ENCODE data around the gene UEVLD.

Gene UEVLD

GRCh38 chr11:18526521-18527296 lies 61.8 kb downstream of the UEVLD start, which contains the start of gene TSG101 (continued):
- TF ChIP-seq, protein P1, sequence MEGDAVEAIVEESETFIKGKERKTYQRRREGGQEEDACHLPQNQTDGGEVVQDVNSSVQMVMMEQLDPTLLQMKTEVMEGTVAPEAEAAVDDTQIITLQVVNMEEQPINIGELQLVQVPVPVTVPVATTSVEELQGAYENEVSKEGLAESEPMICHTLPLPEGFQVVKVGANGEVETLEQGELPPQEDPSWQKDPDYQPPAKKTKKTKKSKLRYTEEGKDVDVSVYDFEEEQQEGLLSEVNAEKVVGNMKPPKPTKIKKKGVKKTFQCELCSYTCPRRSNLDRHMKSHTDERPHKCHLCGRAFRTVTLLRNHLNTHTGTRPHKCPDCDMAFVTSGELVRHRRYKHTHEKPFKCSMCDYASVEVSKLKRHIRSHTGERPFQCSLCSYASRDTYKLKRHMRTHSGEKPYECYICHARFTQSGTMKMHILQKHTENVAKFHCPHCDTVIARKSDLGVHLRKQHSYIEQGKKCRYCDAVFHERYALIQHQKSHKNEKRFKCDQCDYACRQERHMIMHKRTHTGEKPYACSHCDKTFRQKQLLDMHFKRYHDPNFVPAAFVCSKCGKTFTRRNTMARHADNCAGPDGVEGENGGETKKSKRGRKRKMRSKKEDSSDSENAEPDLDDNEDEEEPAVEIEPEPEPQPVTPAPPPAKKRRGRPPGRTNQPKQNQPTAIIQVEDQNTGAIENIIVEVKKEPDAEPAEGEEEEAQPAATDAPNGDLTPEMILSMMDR (tag by site-specific recombination; IDR thresholded peaks at IDR 0.05): no peak
- TF ChIP-seq ZNF433 (tag by site-specific recombination; IDR thresholded peaks at IDR 0.05; ENCODE audit: low read depth) (no peak), ZXDB (tag by site-specific recombination; IDR thresholded peaks at IDR 0.05) (peak; percentile 100), ZNF292 (tag by site-specific recombination; IDR thresholded peaks at IDR 0.05; ENCODE audit: borderline replicate concordance, low read depth) (no peak), ZNF621 (tag by site-specific recombination; IDR thresholded peaks at IDR 0.05) (no peak), ZNF585B (tag by site-specific recombination; IDR thresholded peaks at IDR 0.05) (no peak), PRDM6 (tag by site-specific recombination; IDR thresholded peaks at IDR 0.05) (no peak), TSHZ1 (tag by site-specific recombination; IDR thresholded peaks at IDR 0.05; ENCODE audit: borderline replicate concordance) (no peak), YY1 (tag by site-specific recombination; IDR thresholded peaks at IDR 0.05) (peak; percentile 83), ZSCAN4 (tag by site-specific recombination; IDR thresholded peaks at IDR 0.05) (no peak), REPIN1 (tag by site-specific recombination; IDR thresholded peaks at IDR 0.05; ENCODE audit: low read depth) (no peak), ZNF223 (tag by site-specific recombination; IDR thresholded peaks at IDR 0.05) (no peak), ZBTB17 (tag by site-specific recombination; IDR thresholded peaks at IDR 0.05) (0 out of 2 replicates have a peak, but pooled peaks have one; percentile 19), ZNF548 (tag by site-specific recombination; IDR thresholded peaks at IDR 0.05) (no peak), ZNF157 (tag by site-specific recombination; IDR thresholded peaks at IDR 0.05) (no peak), ZNF202 (tag by site-specific recombination; IDR thresholded peaks at IDR 0.05; ENCODE audit: borderline replicate concordance) (no peak), ZBTB7A (tag by site-specific recombination; IDR thresholded peaks at IDR 0.05; ENCODE audit: low read depth) (no peak), ZBTB1 (tag by site-specific recombination; IDR thresholded peaks at IDR 0.05) (no peak), ZNF600 (tag by site-specific recombination; IDR thresholded peaks at IDR 0.05) (peak; percentile 93), ZFP69B (tag by site-specific recombination; IDR thresholded peaks at IDR 0.05) (0 out of 2 replicates have a peak, but pooled peaks have one; percentile 14), REST (tag by site-specific recombination; IDR thresholded peaks at IDR 0.05) (no peak)
- TF ChIP-seq, protein P2, sequence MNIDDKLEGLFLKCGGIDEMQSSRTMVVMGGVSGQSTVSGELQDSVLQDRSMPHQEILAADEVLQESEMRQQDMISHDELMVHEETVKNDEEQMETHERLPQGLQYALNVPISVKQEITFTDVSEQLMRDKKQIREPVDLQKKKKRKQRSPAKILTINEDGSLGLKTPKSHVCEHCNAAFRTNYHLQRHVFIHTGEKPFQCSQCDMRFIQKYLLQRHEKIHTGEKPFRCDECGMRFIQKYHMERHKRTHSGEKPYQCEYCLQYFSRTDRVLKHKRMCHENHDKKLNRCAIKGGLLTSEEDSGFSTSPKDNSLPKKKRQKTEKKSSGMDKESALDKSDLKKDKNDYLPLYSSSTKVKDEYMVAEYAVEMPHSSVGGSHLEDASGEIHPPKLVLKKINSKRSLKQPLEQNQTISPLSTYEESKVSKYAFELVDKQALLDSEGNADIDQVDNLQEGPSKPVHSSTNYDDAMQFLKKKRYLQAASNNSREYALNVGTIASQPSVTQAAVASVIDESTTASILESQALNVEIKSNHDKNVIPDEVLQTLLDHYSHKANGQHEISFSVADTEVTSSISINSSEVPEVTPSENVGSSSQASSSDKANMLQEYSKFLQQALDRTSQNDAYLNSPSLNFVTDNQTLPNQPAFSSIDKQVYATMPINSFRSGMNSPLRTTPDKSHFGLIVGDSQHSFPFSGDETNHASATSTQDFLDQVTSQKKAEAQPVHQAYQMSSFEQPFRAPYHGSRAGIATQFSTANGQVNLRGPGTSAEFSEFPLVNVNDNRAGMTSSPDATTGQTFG (tag by site-specific recombination; IDR thresholded peaks at IDR 0.05; ENCODE audit: borderline replicate concordance): no peak
- TF ChIP-seq, protein P3, sequence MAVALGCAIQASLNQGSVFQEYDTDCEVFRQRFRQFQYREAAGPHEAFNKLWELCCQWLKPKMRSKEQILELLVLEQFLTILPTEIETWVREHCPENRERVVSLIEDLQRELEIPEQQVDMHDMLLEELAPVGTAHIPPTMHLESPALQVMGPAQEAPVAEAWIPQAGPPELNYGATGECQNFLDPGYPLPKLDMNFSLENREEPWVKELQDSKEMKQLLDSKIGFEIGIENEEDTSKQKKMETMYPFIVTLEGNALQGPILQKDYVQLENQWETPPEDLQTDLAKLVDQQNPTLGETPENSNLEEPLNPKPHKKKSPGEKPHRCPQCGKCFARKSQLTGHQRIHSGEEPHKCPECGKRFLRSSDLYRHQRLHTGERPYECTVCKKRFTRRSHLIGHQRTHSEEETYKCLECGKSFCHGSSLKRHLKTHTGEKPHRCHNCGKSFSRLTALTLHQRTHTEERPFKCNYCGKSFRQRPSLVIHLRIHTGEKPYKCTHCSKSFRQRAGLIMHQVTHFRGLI (tag by site-specific recombination; IDR thresholded peaks at IDR 0.05): no peak

Measured in HEK293 (cell line).